ES-I3 (cell line): Measurements from ENCODE around the gene RBMS3.

Source experiments
- H3K36me3 ChIP-seq: 2 replicates; pipeline ENCODE4 v1.6.1; 2013; ENCODE audit warnings: mild to moderate bottlenecking, low read length, control low read depth, moderate library complexity; ENCODE audit not compliant: insufficient read depth
- H3K4me1 ChIP-seq: 2 replicates; pipeline ENCODE4 v1.6.1; 2013; ENCODE audit warnings: mild to moderate bottlenecking, control low read depth, low read length; ENCODE audit not compliant: insufficient read depth
- H3K9ac ChIP-seq: 2 replicates; pipeline ENCODE4 v1.6.1; 2013; ENCODE audit warnings: low read depth, mild to moderate bottlenecking, low read length, moderate library complexity
- H3K9me3 ChIP-seq: 2 replicates; pipeline ENCODE4 v1.6.1; 2013; ENCODE audit warnings: mild to moderate bottlenecking, low read length, moderate library complexity; ENCODE audit not compliant: control insufficient read depth, insufficient read depth

RBMS3 gene

GRCh38 chr3:29414468-29415224 is 133.8 kb downstream of the RBMS3 start:
- no peaks in the 10 kb centered on the region for H3K36me3 ChIP-seq
- no peaks in the 10 kb centered on the region for H3K9me3 ChIP-seq
- H3K9ac ChIP-seq, result no peak overlapping the region
- peaks cover 14% of the 10 kb centered on the region; the same call in 1 of the 2 replicates for H3K4me1 ChIP-seq

- peaks cover 9% of the 10 kb centered on the region; the same call in 1 of the 2 replicates for H3K4me1 ChIP-seq
- H3K9ac ChIP-seq, result no peak overlapping the region
- no peaks in the 10 kb centered on the region for H3K36me3 ChIP-seq
- H3K9me3 ChIP-seq, result no peaks in the 10 kb centered on the region
These were observed 134.8 kb downstream of the RBMS3 start for GRCh38 chr3:29415482-29416223.

- peaks cover 9% of the 10 kb centered on the region; the same call in 1 of the 2 replicates for H3K4me1 ChIP-seq
- H3K9ac ChIP-seq, result no peak overlapping the region
- H3K36me3 ChIP-seq, result no peaks in the 10 kb centered on the region
- no peaks in the 10 kb centered on the region for H3K9me3 ChIP-seq
These were observed 135.6 kb downstream of the RBMS3 start for GRCh38 chr3:29416514-29416913.

- H3K9ac ChIP-seq, result no peak overlapping the region
- no peaks in the 10 kb centered on the region for H3K9me3 ChIP-seq
- H3K4me1 ChIP-seq, result no peaks in the 10 kb centered on the region
- no peaks in the 10 kb centered on the region for H3K36me3 ChIP-seq
These were observed 139.2 kb downstream of the RBMS3 start for GRCh38 chr3:29420106-29420505.

- Histone ChIP-seq H3K4me1 (peaks cover 7% of the 10 kb centered on the region), H3K9me3 (no peaks in the 10 kb centered on the region), H3K9ac (no peak overlapping the region), H3K36me3 (no peaks in the 10 kb centered on the region)
These were observed 145.7 kb downstream of the RBMS3 start for GRCh38 chr3:29426302-29427226.

- Histone ChIP-seq H3K9me3 (no peaks in the 10 kb centered on the region), H3K36me3 (no peaks in the 10 kb centered on the region), H3K4me1 (peaks cover 7% of the 10 kb centered on the region), H3K9ac (no peak overlapping the region)
These were observed 146.6 kb downstream of the RBMS3 start for GRCh38 chr3:29427266-29428103.

GRCh38 chr3:29429055-29429679 is 148.3 kb downstream of the RBMS3 start:
- Histone ChIP-seq H3K9me3 (no peaks in the 10 kb centered on the region), H3K4me1 (peaks cover 7% of the 10 kb centered on the region), H3K36me3 (no peaks in the 10 kb centered on the region), H3K9ac (no peak overlapping the region)

GRCh38 chr3:29430558-29430971 is 149.7 kb downstream of the RBMS3 start:
- Histone ChIP-seq H3K9me3 (no peaks in the 10 kb centered on the region), H3K4me1 (peaks cover 7% of the 10 kb centered on the region), H3K36me3 (no peaks in the 10 kb centered on the region), H3K9ac (no peak overlapping the region)

- no peak overlapping the region for H3K9ac ChIP-seq
- no peaks in the 10 kb centered on the region for H3K9me3 ChIP-seq
- peaks cover 15% of the 10 kb centered on the region for H3K4me1 ChIP-seq
- no peaks in the 10 kb centered on the region for H3K36me3 ChIP-seq
These were observed 155.9 kb downstream of the RBMS3 start for GRCh38 chr3:29436612-29437323.

GRCh38 chr3:29438580-29438979 is 157.7 kb downstream of the RBMS3 start:
- no peaks in the 10 kb centered on the region for H3K9me3 ChIP-seq
- peaks cover 15% of the 10 kb centered on the region for H3K4me1 ChIP-seq
- H3K9ac ChIP-seq, result no peak overlapping the region; the same call in 1 of the 2 replicates
- H3K36me3 ChIP-seq, result no peaks in the 10 kb centered on the region

- H3K9me3 ChIP-seq, result no peaks in the 10 kb centered on the region
- no peaks in the 10 kb centered on the region for H3K36me3 ChIP-seq
- peaks cover 15% of the 10 kb centered on the region for H3K4me1 ChIP-seq
- H3K9ac ChIP-seq, result peak overlapping the region; percentile 17
These were observed 159.8 kb downstream of the RBMS3 start for GRCh38 chr3:29440413-29441305.

GRCh38 chr3:29441422-29441821 is 160.6 kb downstream of the RBMS3 start:
- peaks cover 15% of the 10 kb centered on the region for H3K4me1 ChIP-seq
- no peaks in the 10 kb centered on the region for H3K9me3 ChIP-seq
- H3K9ac ChIP-seq, result no peak overlapping the region
- no peaks in the 10 kb centered on the region for H3K36me3 ChIP-seq
